Activated T-cell treated with anti-CD3 and anti-CD28 coated beads, Interleukin-2, amount 50 U/mL, for 4 hours (primary cell): ENCODE data around the gene CPNE2. TPM values are rescaled to one million over a fixed set of nuclear protein-coding genes. Genes with fewer than 3 reads are reported as not detected.
A peak's percentile ranks its signal among the peaks of the same experiment; 100 is the strongest.

ENCODE experiments used
- ATAC-seq, 2 donors: fragments of 200-7000 bp; cut with Tn5 transposase; one replicate each; pipeline ENCODE4 v1.10.0; 2021
- DNase-seq: peaks from one replicate; pipeline ENCODE4 v3.0.0-alpha.2; 2020
- H3K27me3 Mint-ChIP-seq: one replicate; pipeline ENCODE4 v1.8.0; 2021; ENCODE audit warnings: low read depth, mixed read lengths
- H3K36me3 Mint-ChIP-seq: one replicate; pipeline ENCODE4 v1.8.0; 2022; ENCODE audit warnings: mixed read lengths; ENCODE audit not compliant: insufficient read depth
- H3K4me1 Mint-ChIP-seq: one replicate; pipeline ENCODE4 v1.8.0; 2021; ENCODE audit warnings: low read depth, mixed read lengths
- H3K4me3 Mint-ChIP-seq: one replicate; pipeline ENCODE4 v1.8.0; 2021; ENCODE audit warnings: mild to moderate bottlenecking, moderate library complexity, mixed read lengths
- H3K9me3 Mint-ChIP-seq: one replicate; pipeline ENCODE4 v1.8.0; 2021; ENCODE audit warnings: mixed read lengths
- total RNA-seq, 3 donors: library from RNA; stranded (reverse); gene quantifications; one replicate each; pipeline ENCODE4 v1.2.1, GENCODE V29; 2021

Gene CPNE2
- total RNA-seq: 1 to 10 TPM; 2.4 to 4.0 (median 2.9) TPM

- H3K27me3 Mint-ChIP-seq: peaks cover 11% of the 10 kb centered on the region
- ATAC-seq: peak; percentile 68 to 69
- peak within 1 kb of the TSS; percentile 75 for H3K4me3 Mint-ChIP-seq
- H3K9me3 Mint-ChIP-seq: no peaks in the 10 kb centered on the region
- DNase-seq: no peak
- peaks cover 7% of the 10 kb centered on the region for H3K4me1 Mint-ChIP-seq
- no peaks in the 10 kb centered on the region for H3K36me3 Mint-ChIP-seq
Observed at GRCh38 chr16:57091975-57092785, at the start of gene CPNE2. Gene CPNE2, plus strand, starts transcription at chr16:57092583. Its CDS starts 18,160 bp downstream, at chr16:57110743.

GRCh38 chr16:57043248-57043647 lies 49.1 kb upstream of the CPNE2 start:
- Mint-ChIP-seq H3K36me3 (peaks cover 33% of the 10 kb centered on the region), H3K9me3 (no peaks in the 10 kb centered on the region), H3K27me3 (no peaks in the 10 kb centered on the region), H3K4me1 (peaks cover 69% of the 10 kb centered on the region), H3K4me3 (peak overlapping the region; percentile 66)
- ATAC-seq (no peak), DNase-seq (no peak)

- H3K36me3 Mint-ChIP-seq: peaks cover 28% of the 10 kb centered on the region
- H3K9me3 Mint-ChIP-seq: no peaks in the 10 kb centered on the region
- DNase-seq: no peak
- H3K4me1 Mint-ChIP-seq: peaks cover 55% of the 10 kb centered on the region
- no peak for ATAC-seq
- no peak overlapping the region for H3K4me3 Mint-ChIP-seq
- no peaks in the 10 kb centered on the region for H3K27me3 Mint-ChIP-seq
Observed at GRCh38 chr16:57044931-57045693, 47.3 kb upstream of the CPNE2 start.

GRCh38 chr16:57045694-57046381 lies 46.5 kb upstream of the CPNE2 start:
- Mint-ChIP-seq H3K36me3 (peaks cover 25% of the 10 kb centered on the region), H3K4me3 (no peak overlapping the region), H3K9me3 (no peaks in the 10 kb centered on the region), H3K27me3 (no peaks in the 10 kb centered on the region), H3K4me1 (peaks cover 48% of the 10 kb centered on the region)
- peak; percentile 27 for DNase-seq
- ATAC-seq: no peak

- DNase-seq (no peak), ATAC-seq (no peak)
- no peaks in the 10 kb centered on the region for H3K9me3 Mint-ChIP-seq
- H3K27me3 Mint-ChIP-seq: no peaks in the 10 kb centered on the region
- H3K4me1 Mint-ChIP-seq: peaks cover 39% of the 10 kb centered on the region
- H3K4me3 Mint-ChIP-seq: no peak overlapping the region
- H3K36me3 Mint-ChIP-seq: peaks cover 28% of the 10 kb centered on the region
Observed at GRCh38 chr16:57048095-57048494, 44.3 kb upstream of the CPNE2 start.

- no peaks in the 10 kb centered on the region for H3K9me3 Mint-ChIP-seq
- DNase-seq (no peak), ATAC-seq (peak; percentile 41)
- H3K36me3 Mint-ChIP-seq: peaks cover 32% of the 10 kb centered on the region
- no peaks in the 10 kb centered on the region for H3K27me3 Mint-ChIP-seq
- no peak overlapping the region for H3K4me3 Mint-ChIP-seq
- peaks cover 34% of the 10 kb centered on the region for H3K4me1 Mint-ChIP-seq
Observed at GRCh38 chr16:57049678-57050077, 42.7 kb upstream of the CPNE2 start.

- Mint-ChIP-seq H3K4me1 (peaks cover 24% of the 10 kb centered on the region), H3K36me3 (peaks cover 30% of the 10 kb centered on the region), H3K27me3 (no peaks in the 10 kb centered on the region), H3K4me3 (no peak overlapping the region), H3K9me3 (no peaks in the 10 kb centered on the region)
- no peak for DNase-seq
- ATAC-seq: no peak
Observed at GRCh38 chr16:57051696-57052228, 40.6 kb upstream of the CPNE2 start.

- no peak for DNase-seq
Observed at GRCh38 chr16:57053206-57053605, 39.2 kb upstream of the CPNE2 start.

GRCh38 chr16:57054338-57054737 lies 38.0 kb upstream of the CPNE2 start:
- H3K4me1 Mint-ChIP-seq: peaks cover 18% of the 10 kb centered on the region
- ATAC-seq (no peak), DNase-seq (no peak)
- no peak overlapping the region for H3K4me3 Mint-ChIP-seq
- H3K27me3 Mint-ChIP-seq: no peaks in the 10 kb centered on the region
- peaks cover 28% of the 10 kb centered on the region for H3K36me3 Mint-ChIP-seq
- H3K9me3 Mint-ChIP-seq: no peaks in the 10 kb centered on the region

More at GRCh38 chr16:57053206-57053605, 39.2 kb upstream of the CPNE2 start:
- H3K27me3 Mint-ChIP-seq: no peaks in the 10 kb centered on the region
- no peak for ATAC-seq
- H3K4me1 Mint-ChIP-seq: peaks cover 22% of the 10 kb centered on the region
- no peaks in the 10 kb centered on the region for H3K9me3 Mint-ChIP-seq
- peaks cover 32% of the 10 kb centered on the region for H3K36me3 Mint-ChIP-seq
- H3K4me3 Mint-ChIP-seq: no peak overlapping the region

- DNase-seq (no peak), ATAC-seq (no peak)
- no peaks in the 10 kb centered on the region for H3K9me3 Mint-ChIP-seq
- H3K4me1 Mint-ChIP-seq: peaks cover 18% of the 10 kb centered on the region
- no peaks in the 10 kb centered on the region for H3K27me3 Mint-ChIP-seq
- peaks cover 33% of the 10 kb centered on the region for H3K36me3 Mint-ChIP-seq
- no peak overlapping the region for H3K4me3 Mint-ChIP-seq
Observed at GRCh38 chr16:57054771-57055170, 37.6 kb upstream of the CPNE2 start.

- no peaks in the 10 kb centered on the region for H3K27me3 Mint-ChIP-seq
- H3K4me1 Mint-ChIP-seq: peaks cover 25% of the 10 kb centered on the region
- no peak for DNase-seq
- H3K4me3 Mint-ChIP-seq: no peak overlapping the region
- H3K36me3 Mint-ChIP-seq: peaks cover 38% of the 10 kb centered on the region
- ATAC-seq: no peak
- no peaks in the 10 kb centered on the region for H3K9me3 Mint-ChIP-seq
Observed at GRCh38 chr16:57055671-57056070, 36.7 kb upstream of the CPNE2 start.

- Mint-ChIP-seq H3K27me3 (no peaks in the 10 kb centered on the region), H3K36me3 (peaks cover 35% of the 10 kb centered on the region), H3K9me3 (no peaks in the 10 kb centered on the region), H3K4me1 (peaks cover 12% of the 10 kb centered on the region), H3K4me3 (no peak overlapping the region)
- no peak for DNase-seq
- ATAC-seq: peak in 1 of 2 donors; percentile 4
Observed at GRCh38 chr16:57058291-57058861, 34.0 kb upstream of the CPNE2 start.

GRCh38 chr16:57060323-57061083 lies 31.9 kb upstream of the CPNE2 start:
- Mint-ChIP-seq H3K4me3 (no peak overlapping the region), H3K9me3 (no peaks in the 10 kb centered on the region), H3K36me3 (peaks cover 29% of the 10 kb centered on the region), H3K27me3 (no peaks in the 10 kb centered on the region), H3K4me1 (peaks cover 9% of the 10 kb centered on the region)
- DNase-seq (no peak), ATAC-seq (no peak)
